Measurements from ENCODE around the gene TTC39B.

GRCh38 chr9:15278091-15278687, 28.8 kb downstream of the TTC39B start:
- TF ChIP-seq, protein P1, sequence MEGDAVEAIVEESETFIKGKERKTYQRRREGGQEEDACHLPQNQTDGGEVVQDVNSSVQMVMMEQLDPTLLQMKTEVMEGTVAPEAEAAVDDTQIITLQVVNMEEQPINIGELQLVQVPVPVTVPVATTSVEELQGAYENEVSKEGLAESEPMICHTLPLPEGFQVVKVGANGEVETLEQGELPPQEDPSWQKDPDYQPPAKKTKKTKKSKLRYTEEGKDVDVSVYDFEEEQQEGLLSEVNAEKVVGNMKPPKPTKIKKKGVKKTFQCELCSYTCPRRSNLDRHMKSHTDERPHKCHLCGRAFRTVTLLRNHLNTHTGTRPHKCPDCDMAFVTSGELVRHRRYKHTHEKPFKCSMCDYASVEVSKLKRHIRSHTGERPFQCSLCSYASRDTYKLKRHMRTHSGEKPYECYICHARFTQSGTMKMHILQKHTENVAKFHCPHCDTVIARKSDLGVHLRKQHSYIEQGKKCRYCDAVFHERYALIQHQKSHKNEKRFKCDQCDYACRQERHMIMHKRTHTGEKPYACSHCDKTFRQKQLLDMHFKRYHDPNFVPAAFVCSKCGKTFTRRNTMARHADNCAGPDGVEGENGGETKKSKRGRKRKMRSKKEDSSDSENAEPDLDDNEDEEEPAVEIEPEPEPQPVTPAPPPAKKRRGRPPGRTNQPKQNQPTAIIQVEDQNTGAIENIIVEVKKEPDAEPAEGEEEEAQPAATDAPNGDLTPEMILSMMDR (IDR thresholded peaks at IDR 0.05): no peak
- TF ChIP-seq POLR2A (IDR thresholded peaks at IDR 0.05): no peak

Measured in heart left ventricle (tissue), 13 donors.